SU-DHL-6 (cell line): Measurements from ENCODE around the gene CTNND2.

Source experiments
- CTCF ChIP-seq: fragments of 200-600 bp; sonication (generic); IDR thresholded peaks from one replicate; pipeline ENCODE4 v1.5.1; 2017; ENCODE audit warnings: antibody characterized with exemption, mild to moderate bottlenecking, low read length, moderate library complexity; ENCODE audit not compliant: insufficient read depth, poor library complexity, severe bottlenecking
- EZH2phosphoT487 ChIP-seq: fragments of 200-600 bp; sonication (generic), shearing (Covaris generic); conservative IDR thresholded peaks from 2 replicates; pipeline ENCODE4 v1.6.1; 2018; ENCODE audit warnings: mild to moderate bottlenecking, antibody characterized with exemption, low read length, moderate library complexity, mixed read lengths

- TF ChIP-seq CTCF (no peak), EZH2phosphoT487 (no peak)
Measured at GRCh38 chr5:11672385-11673085, 231.7 kb downstream of the CTNND2 start.
